Smooth muscle cell (in vitro differentiated cells): ENCODE data around the gene FN3K. TPM values are rescaled to one million over a fixed set of nuclear protein-coding genes. Genes with fewer than 3 reads are reported as not detected.

ENCODE experiments used
- DNase-seq: peaks from one replicate; lab custom pipeline; 2025; ENCODE audit not compliant: unreplicated experiment; lab: John Stamatoyannopoulos, UW
- H2AFZ ChIP-seq: fragments of 200-600 bp; sonication (generic); 2 replicates; pipeline ENCODE4 v1.6.0; 2016; ENCODE audit warnings: antibody characterized with exemption, low read depth, mild to moderate bottlenecking
- H3F3A ChIP-seq: fragments of 200-600 bp; sonication (generic); 2 replicates; pipeline ENCODE4 v1.6.0; 2017; ENCODE audit warnings: antibody characterized with exemption, low read depth
- H3K27ac ChIP-seq: fragments of 200-600 bp; sonication (generic); 2 replicates; pipeline ENCODE4 v1.5.1; 2016; ENCODE audit warnings: low read depth, mild to moderate bottlenecking
- H3K27me3 ChIP-seq: fragments of 200-600 bp; sonication (generic); 2 replicates; pipeline ENCODE4 v1.6.1; 2016; ENCODE audit warnings: low read depth, mild to moderate bottlenecking
- H3K36me3 ChIP-seq: fragments of 200-600 bp; sonication (generic); 2 replicates; pipeline ENCODE4 v1.5.1; 2016; ENCODE audit warnings: low read depth
- H3K4me1 ChIP-seq: fragments of 200-600 bp; sonication (generic); 2 replicates; pipeline ENCODE4 v1.5.1; 2016; ENCODE audit warnings: low read depth
- H3K4me2 ChIP-seq: fragments of 200-600 bp; sonication (generic); 2 replicates; pipeline ENCODE4 v1.6.0; 2016; ENCODE audit warnings: mild to moderate bottlenecking
- H3K4me3 ChIP-seq: fragments of 200-600 bp; sonication (generic); 2 replicates; pipeline ENCODE4 v1.5.1; 2016; ENCODE audit warnings: mild to moderate bottlenecking
- H3K79me2 ChIP-seq: fragments of 200-600 bp; sonication (generic); 2 replicates; pipeline ENCODE4 v1.6.0; 2016; ENCODE audit warnings: low read depth, mild to moderate bottlenecking
- H3K9ac ChIP-seq: fragments of 200-600 bp; sonication (generic); 2 replicates; pipeline ENCODE4 v1.6.0; 2016; ENCODE audit warnings: low read depth
- H3K9me3 ChIP-seq: fragments of 200-600 bp; sonication (generic); replicated peaks from 2 replicates; pipeline ENCODE4 v1.5.1; 2016; ENCODE audit warnings: low read depth
- H4K20me1 ChIP-seq: fragments of 200-600 bp; sonication (generic); 2 replicates; pipeline ENCODE4 v1.6.0; 2016; ENCODE audit warnings: low read depth
- WGBS: methylation state at CpG from one replicate; pipeline ENCODE4 v1.1.7; 2016; ENCODE audit warnings: low lambda C conversion rate; 5-methylcytosine and 5-hydroxymethylcytosine counted together
- polyA plus RNA-seq: library from polyadenylated mRNA; unstranded; fragments of >200 nt; fragmentation: Nextera tagmentation; extraction: Ambion mirVana; gene quantifications from 2 replicates; pipeline ENCODE4 v1.2.1, GENCODE V29; 2016
- total RNA-seq: library from RNA; depleted of rRNA; stranded (reverse); fragments of >200 nt; gene quantifications from 2 replicates; pipeline ENCODE4 v1.2.3, GENCODE V29; 2014
- TF ChIP-seq, protein P1 (sequence below): fragments of 200-600 bp; sonication (generic); IDR thresholded peaks from 2 replicates; pipeline ENCODE4 v1.5.1; 2017; ENCODE audit warnings: borderline replicate concordance, mild to moderate bottlenecking, antibody characterized with exemption; ENCODE audit not compliant: insufficient read depth, poor library complexity, severe bottlenecking

FN3K gene
- total and polyA plus RNA-seq, 2 experiments from 2014 or later, result 0.94 to 1.2 TPM

DNA sequence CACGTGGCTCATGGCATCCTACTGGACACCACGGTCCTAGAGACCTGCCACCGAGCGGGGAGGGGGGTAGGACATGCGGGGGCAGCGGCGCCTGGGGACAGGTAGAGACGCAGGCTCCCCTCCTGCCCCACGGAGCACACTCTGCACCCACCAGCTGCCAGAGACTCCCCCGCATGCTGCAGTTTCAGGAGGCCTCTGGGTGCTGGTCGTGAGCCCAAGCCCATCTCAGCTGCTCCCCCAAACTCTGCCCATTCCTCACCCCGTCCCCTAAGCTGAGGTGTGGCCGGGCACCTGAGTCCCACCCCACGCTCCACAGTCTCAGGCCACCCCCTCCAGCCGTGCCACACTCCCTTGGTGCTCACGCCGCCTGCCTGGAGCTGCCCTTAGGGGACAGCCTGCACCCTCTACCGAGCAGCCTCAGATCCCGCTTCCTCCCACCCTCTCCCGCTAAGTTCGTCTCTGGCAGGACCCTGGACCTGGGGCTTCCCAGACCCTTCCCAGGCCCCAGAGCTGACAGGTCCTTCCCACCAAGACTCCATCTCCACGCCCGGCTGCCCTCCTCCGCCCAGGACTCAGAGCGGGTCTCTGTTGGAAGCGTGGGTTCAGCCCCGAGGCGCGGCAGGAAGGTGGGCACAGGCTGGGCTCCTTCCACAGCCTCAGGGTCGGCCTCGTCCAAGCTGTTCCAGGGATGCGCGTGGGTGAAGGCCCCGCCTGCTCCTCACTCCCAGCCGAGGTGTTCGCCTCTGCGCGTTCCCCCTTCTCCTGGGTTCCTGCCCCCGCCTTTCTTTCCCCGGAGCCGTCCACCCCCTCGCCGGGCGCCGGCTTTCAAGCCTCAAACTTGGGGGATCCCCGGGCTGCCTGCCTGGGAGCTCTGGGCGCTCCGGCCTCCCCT lies 38.3 kb upstream of the FN3K start:
- 35% methylated on average over 48 of the region's 48 CpGs for WGBS
- no peaks in the 10 kb centered on the region for H3K9me3 ChIP-seq
- DNase-seq, result no peak
- H2AFZ ChIP-seq, result peak overlapping the region; percentile 72
- no peaks in the 10 kb centered on the region for H3K27me3 ChIP-seq
- no peaks in the 10 kb centered on the region for H3K36me3 ChIP-seq
- H3K79me2 ChIP-seq, result peaks cover 13% of the 10 kb centered on the region
- H3K9ac ChIP-seq, result no peak overlapping the region
- no peaks in the 10 kb centered on the region for H3F3A ChIP-seq
- H3K27ac ChIP-seq, result no peak overlapping the region
- H3K4me1 ChIP-seq, result peaks cover 7% of the 10 kb centered on the region
- H3K4me2 ChIP-seq, result peak overlapping the region; percentile 99
- TF ChIP-seq, protein P1, sequence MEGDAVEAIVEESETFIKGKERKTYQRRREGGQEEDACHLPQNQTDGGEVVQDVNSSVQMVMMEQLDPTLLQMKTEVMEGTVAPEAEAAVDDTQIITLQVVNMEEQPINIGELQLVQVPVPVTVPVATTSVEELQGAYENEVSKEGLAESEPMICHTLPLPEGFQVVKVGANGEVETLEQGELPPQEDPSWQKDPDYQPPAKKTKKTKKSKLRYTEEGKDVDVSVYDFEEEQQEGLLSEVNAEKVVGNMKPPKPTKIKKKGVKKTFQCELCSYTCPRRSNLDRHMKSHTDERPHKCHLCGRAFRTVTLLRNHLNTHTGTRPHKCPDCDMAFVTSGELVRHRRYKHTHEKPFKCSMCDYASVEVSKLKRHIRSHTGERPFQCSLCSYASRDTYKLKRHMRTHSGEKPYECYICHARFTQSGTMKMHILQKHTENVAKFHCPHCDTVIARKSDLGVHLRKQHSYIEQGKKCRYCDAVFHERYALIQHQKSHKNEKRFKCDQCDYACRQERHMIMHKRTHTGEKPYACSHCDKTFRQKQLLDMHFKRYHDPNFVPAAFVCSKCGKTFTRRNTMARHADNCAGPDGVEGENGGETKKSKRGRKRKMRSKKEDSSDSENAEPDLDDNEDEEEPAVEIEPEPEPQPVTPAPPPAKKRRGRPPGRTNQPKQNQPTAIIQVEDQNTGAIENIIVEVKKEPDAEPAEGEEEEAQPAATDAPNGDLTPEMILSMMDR, result no peak
- peak overlapping the region; percentile 86 for H3K4me3 ChIP-seq
- H4K20me1 ChIP-seq, result no peaks in the 10 kb centered on the region

GRCh38 chr17:82697808-82698064 lies 37.7 kb upstream of the FN3K start:
- TF ChIP-seq, protein P1, result no peak
- H3K4me3 ChIP-seq, result peak overlapping the region; percentile 86
- H3K4me1 ChIP-seq, result peaks cover 7% of the 10 kb centered on the region
- H3K79me2 ChIP-seq, result peaks cover 13% of the 10 kb centered on the region
- H3K9ac ChIP-seq, result no peak overlapping the region
- H3F3A ChIP-seq, result no peaks in the 10 kb centered on the region
- no peak overlapping the region for H3K27ac ChIP-seq
- no peak for DNase-seq
- H3K9me3 ChIP-seq, result no peaks in the 10 kb centered on the region
- H4K20me1 ChIP-seq, result no peaks in the 10 kb centered on the region
- no peaks in the 10 kb centered on the region for H3K36me3 ChIP-seq
- H2AFZ ChIP-seq, result peak overlapping the region; percentile 72
- peak overlapping the region; percentile 99 for H3K4me2 ChIP-seq
- WGBS, result 9% methylated on average over 11 of the region's 32 CpGs
- H3K27me3 ChIP-seq, result no peaks in the 10 kb centered on the region

GRCh38 chr17:82698065-82698973 lies 37.1 kb upstream of the FN3K start, which contains the start of gene RAB40B:
Gene RAB40B, minus strand, starts transcription at chr17:82698698. Its CDS starts 102 bp downstream, at chr17:82698596.
- peak within 1 kb of the TSS; percentile 86 for H3K4me3 ChIP-seq
- peak within 1 kb of the TSS; percentile 99 for H3K4me2 ChIP-seq
- no peak within 1 kb of the TSS for H3K27ac ChIP-seq
- H3K27me3 ChIP-seq, result no peaks in the 10 kb centered on the region
- H3K4me1 ChIP-seq, result peaks cover 7% of the 10 kb centered on the region
- no peak within 1 kb of the TSS for H3K9ac ChIP-seq
- H3K36me3 ChIP-seq, result no peaks in the 10 kb centered on the region
- no peaks in the 10 kb centered on the region for H3K9me3 ChIP-seq
- no peaks in the 10 kb centered on the region for H4K20me1 ChIP-seq
- DNase-seq, result peak; percentile 95
- peak within 1 kb of the TSS; percentile 90 for H2AFZ ChIP-seq
- no peaks in the 10 kb centered on the region for H3F3A ChIP-seq
- TF ChIP-seq, protein P1, result no peak
- WGBS, result 2% methylated on average over 27 of the region's 112 CpGs
- H3K79me2 ChIP-seq, result peaks cover 10% of the 10 kb centered on the region
